ENCODE results near the gene KLC4. TPM values are rescaled to one million over a fixed set of nuclear protein-coding genes. Genes with fewer than 3 reads are reported as not detected.
A peak's percentile ranks its signal among the peaks of the same experiment; 100 is the strongest.

Gene KLC4
- total and polyA plus RNA-seq, 9 of the 15 experiments (the other 6 are each of a cell fraction or from before 2014, with no cell fraction given): 1.7 to 16.2 (median 7.7) TPM

GRCh38 chr6:43013843-43014433 is 45.5 kb upstream of the KLC4 start, which contains the start of the genes KLHDC3 and MEA1 (continued):
- TF ChIP-seq MGA (IDR thresholded peaks at IDR 0.05) (no peak), ETV1 (tag; conservative IDR thresholded peaks at IDR 0.05; ENCODE audit: low read depth) (peak; percentile 89), SFPQ (IDR thresholded peaks at IDR 0.05; ENCODE audit: low read depth, low read length) (no peak), SRSF3 (IDR thresholded peaks at IDR 0.05; ENCODE audit: insufficient read depth, low read length) (no peak), ZNF655 (CRISPR knock-in tag; IDR thresholded peaks at IDR 0.05) (no peak), ZNF785 (CRISPR knock-in tag; IDR thresholded peaks at IDR 0.05) (no peak), ARNT (IDR thresholded peaks at IDR 0.05) (no peak), SRSF9 (IDR thresholded peaks at IDR 0.05; ENCODE audit: borderline replicate concordance, low read depth, low read length) (no peak), PTTG1 (tag; IDR thresholded peaks at IDR 0.05; ENCODE audit: low read depth) (no peak), ZNF584 (CRISPR knock-in tag; IDR thresholded peaks at IDR 0.05; ENCODE audit: low read depth) (no peak), CCNT2 (IDR thresholded peaks at IDR 0.05; ENCODE audit: borderline replicate concordance, extremely low read depth, insufficient read length, low read depth, low read length) (no peak), MTA2 (IDR thresholded peaks at IDR 0.05; ENCODE audit: low read depth) (no peak), CAMTA2 (CRISPR knock-in tag; conservative IDR thresholded peaks at IDR 0.05) (no peak)
